Activated T-cell treated with anti-CD3 and anti-CD28 coated beads for 48 hours (primary cell): Measurements from ENCODE around the gene NCBP3.
"Not testable (repeated sequence)": the region's sequence is repeated elsewhere in the genome, so short reads cannot be mapped to it uniquely, and the experiment has no call there.

Experiments used
- DNase-seq: peaks from one replicate; pipeline ENCODE4 v3.0.0-alpha.2; 2020; ENCODE audit warnings: low read depth

The NCBP3 gene

DNA sequence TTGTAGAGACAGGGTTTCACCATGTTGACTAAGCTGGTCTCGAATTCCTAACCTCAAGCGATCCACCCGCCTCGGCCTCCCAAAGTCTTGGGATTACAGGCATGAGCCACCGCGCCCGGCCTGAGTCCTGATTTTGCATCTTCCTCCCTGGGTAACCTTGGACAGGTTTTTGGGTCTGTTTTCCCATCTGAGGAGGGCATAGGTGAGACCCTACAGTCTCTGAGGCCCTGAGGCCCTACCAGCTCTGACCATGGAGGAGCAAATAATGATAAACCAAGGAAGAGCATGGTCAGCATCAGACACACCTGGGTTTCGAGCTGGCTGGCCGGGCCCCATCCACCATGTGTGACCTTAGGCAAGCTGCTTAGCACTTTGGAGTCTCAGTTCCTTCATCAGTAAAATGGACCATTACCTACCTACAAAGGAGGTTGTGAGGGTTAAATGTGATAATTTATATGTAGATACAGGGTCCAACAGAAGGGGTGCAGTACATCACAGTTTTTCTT is 1.2 kb upstream of the NCBP3 start:
- DNase-seq = no peak

DNA sequence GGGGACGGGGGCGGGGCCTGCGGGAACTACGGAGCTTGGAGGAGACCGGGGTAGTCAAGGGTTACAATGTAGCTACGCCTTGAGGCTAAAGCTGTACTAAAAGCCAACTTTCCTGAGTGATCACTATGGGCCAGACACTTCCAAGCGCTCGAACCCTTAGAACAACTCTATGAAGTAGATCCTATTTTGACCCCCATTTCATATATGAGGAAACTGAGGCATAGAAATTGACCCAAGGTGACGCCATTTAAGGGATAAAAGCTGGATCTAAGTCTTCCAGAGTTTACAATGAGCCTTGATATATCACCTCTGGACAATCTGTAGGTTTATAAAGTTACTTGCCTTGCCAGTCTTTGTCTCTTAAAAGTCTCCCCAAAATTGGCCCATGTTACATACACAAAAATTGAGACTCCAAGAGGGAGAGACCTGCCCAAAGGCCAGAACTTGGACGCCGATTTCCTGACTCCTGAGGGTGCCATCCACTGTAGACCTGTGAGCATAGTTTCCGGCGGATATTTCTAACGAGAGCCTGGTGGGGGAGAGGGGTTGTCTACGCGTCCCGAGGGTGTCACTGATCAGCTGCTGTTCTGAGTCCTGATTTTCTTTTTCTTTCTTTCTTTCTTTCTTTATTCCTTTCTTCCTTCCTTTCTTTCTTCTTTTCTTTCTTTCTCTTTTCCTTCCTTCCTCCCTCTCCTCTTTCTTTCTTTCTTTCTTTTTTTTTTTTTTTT is 555 bp upstream of the NCBP3 start:
- DNase-seq = no peak

DNA sequence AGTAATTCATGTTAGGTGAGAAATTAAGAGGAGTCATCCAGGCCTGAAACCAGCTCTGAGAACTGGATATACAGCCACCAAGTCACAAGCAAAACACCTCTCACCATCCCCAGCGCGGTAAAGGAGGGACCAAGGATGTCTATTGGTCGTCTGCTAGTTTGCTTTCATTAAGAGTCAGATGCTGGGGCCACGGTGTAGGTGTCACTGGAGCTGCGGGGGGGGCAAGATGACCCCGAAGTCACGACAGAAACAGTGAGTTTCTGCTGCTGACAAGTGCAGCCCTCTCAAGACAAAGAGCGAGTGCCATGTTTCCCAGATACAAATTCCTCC is 790 bp downstream of the NCBP3 start:
- DNase-seq = peak; percentile 40

DNA sequence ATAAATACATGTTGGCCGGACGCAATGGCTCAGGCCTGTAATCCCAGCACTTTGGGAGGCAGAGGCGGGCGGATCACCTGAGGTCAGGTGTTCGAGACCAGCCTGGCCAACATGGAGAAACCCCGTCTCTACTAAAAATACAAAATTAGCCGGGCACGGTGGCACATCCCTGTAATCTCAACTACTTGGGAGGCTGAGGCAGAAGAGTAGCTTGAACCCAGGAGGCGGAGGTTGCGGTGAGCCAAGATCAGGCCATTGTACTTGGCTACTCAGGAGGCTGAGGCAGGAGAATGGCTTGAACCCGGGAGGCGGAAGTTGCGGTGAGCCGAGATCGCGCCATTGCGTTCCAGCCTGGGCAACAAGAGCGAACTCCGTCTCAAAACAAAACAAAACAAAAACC is 1.5 kb downstream of the NCBP3 start:
- DNase-seq = not testable (repeated sequence)

DNA sequence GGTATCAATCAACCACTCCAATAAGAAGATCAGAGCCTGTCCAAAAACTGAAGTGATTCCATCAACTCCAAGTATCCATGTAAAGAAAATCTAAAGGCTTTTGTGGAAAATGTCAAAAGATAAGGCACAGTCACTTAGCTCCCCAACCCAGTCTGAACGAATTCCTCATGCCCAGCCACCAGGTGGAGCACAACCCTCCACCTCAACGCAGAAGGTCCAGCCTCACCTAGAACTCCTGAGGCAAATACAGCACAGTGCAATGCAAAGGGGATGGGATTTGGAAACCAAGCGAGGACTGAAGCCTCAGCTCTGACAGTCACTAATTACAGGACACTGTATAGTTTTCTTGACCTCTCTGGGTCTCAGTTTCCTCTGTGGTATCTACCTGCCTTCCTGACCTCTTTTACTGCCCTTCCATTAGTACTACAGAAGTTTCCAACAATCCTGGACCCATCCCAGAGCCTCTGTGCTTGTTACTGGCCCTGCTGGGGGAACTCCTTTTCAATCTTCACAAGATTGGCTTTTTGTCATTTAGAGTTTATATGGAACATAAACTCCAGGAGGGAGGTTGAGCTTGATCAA is 2.0 kb downstream of the NCBP3 start:
- peak; percentile 36 for DNase-seq

DNA sequence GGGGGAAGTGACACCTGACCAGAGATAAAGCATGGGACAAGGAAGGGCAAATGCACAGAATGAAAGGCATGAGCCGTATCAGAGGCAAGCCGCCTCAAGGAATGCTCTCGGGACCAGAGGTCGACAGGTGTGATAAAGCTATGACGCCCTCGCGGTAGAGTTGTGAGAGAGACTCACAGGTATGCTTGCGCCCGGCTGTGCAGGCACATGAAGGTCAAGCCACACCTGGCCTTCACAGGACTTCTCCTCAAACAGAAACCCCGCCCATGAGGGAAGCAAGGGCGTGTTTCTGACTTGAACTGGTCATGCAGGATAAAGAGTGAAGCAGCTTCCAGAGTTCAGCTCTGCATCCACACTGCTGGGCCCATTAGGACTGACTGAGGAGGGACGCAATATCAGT is 7.8 kb downstream of the NCBP3 start:
- no peak for DNase-seq

DNA sequence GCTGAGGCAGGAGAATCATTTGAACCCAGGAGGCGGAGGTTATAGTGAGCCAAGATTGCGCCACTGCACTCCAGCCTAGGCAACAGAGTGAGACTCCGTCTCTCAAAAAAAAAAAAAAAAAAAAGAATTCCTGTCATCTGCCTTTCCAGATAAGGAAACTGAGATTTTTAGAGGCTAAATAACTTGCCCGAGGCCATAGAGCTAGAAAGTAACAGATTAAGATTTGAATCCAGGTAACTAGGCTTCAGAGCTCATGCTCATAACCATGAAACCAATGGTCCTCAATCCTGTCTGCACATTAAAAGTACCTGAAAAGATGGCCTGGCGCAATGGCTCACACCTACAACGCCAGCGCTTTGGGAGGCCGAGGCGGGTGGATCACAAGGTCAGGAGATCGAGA is 9.5 kb downstream of the NCBP3 start:
- no peak for DNase-seq

DNA sequence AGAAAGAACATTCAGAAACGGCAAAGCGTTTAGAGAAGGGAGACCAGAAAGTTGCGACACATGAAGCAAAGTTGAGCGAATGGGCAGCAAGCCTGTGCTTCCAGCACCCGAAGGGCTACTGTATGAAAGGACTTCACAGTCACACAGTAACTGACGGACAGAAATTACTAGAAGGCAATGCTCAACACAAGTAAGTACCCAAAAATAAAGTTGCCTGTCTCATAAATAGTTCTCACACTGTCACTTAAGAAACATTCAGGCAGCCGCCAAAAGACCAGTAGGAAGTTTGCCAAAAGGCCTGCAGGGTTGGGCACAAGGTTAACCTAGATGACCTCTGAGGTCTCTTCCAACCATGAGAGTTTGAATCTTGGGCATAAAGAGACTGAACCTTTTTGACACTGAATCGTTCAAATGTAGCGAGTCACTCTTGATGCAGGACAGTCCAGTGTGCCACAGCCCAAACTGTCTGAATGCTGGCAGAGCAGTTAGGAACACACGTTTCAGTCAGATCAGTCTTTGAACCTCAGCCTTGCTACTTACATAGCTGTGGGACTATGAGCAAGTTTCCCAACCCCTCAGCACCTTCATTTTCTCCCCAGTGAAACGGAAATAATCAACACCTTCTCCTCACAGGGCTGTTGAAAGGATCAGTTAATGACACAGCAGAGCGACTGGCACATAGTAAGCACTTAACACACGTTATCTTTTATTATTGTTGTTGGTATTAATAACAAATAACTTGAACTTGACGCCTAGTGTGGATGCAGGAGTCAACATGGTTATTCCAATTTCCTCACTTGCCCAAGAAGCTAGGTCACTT is 10.4 kb downstream of the NCBP3 start:
- DNase-seq = no peak

DNA sequence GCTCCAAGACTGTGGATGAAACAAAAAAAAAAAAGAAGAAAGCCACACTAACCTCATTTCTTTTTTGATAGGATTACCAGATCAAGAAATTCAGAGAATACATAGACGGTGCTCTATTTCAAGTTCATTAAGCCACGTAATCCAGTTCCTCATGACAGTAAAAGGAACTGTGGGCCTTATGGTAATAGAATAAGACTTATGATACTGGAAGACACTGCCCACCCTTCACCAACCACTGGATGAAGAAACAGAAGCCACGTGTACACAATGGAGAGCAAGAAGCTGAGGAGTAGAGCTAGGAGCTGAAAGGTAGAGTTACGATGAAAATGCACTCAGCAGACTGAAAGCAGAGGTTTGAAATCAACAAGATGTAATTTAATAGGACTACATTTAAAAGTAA is 11.2 kb downstream of the NCBP3 start:
- DNase-seq = no peak

DNA sequence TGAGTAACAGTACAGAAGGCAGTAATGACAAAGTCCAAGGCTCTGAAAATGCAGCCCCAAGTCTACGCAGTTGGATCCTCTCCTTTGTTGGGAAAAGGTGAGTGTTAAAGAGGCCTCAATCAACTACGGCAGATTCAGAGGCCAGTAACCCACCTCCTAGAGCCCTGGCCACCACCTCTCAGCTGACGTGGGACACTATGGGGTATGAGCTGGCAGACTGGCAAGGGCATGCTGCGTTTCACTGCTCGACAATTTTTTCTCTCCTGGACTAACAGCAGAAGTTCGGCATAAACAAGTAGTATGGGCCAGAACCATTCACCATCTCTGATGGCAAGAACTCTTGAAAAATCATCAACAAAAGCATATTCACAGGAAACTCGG is 17.2 kb downstream of the NCBP3 start:
- no peak for DNase-seq

DNA sequence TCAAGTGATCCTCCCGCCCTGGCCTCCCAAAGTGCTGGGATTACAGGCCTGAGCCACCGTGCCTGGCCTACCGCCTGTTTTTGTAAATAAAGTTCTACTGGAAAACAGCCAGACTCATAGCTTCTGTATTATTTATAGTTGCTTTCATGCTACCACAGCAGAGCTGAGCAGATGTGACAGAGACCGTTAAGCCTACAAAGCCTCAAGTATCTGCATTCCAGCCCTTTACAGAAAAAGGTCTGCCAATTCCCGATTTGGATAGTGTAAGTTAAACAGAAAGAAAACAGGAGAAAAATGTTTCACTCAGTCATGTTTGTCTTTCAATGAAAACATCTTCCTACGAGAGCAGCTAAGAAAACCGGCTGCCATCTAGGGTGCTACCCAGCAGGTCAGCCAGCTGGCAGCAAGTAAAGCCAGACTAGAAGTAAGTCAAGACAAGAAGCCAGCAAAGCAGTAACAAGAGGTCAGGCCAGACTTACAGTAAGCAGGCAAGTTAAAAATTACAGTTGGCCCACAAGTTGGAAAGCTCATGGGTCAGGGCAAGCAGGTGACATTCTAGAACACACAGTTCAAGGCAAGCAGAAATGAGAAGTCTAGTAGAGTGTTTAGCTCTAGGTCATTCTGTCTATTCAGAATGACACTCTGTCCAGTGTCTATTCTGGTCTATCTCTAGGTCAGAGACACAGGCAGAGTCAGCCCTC is 17.7 kb downstream of the NCBP3 start:
- no peak for DNase-seq

DNA sequence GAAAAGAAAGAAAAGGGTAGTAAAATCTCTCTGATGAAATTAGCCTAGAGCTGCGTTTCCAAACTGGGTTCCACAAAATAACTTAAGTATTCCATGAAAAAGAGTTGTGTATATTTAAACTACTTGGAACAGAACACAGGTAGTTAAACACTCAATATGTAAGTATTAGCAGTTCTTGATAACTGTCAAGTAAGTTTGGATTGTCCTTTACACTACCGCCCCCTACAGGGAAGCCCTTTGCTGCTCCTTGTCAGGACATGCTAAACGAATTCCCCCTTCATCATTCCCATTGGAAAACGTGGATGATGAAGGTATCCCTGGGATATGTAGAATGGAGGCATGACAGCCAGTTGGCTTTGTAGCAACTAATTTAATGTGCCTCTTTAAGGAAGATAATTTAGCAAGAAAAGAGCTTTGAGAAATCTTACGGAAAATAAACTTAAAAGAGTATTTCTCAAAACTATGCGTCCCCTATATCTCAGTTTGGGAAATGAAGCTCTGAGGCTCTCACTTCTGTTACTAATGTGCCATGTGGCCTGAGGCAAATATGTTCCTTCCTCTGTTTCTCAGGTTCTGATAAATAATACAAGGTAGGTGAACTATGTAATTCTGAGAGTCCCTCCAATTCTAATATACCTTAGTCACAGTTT is 18.8 kb downstream of the NCBP3 start:
- DNase-seq = peak; percentile 35

DNA sequence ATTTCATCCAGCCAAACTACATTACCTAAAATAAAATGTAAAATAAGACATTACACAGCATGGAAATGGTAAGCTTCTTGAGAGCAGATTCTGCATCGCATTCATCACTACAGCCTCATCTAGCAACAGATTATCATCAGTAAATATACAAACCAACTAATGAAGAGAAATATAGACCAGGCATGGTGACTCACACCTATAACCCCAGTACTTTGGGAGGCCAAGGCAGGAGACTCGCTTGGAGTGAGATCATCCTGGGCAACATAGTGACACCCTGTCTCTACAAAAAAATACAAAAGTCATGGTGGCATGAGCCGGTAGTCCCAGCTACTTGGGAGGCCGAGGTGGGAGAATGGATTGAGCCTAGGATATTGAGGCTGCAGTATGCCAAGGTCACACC is 19.9 kb downstream of the NCBP3 start:
- DNase-seq = no peak

DNA sequence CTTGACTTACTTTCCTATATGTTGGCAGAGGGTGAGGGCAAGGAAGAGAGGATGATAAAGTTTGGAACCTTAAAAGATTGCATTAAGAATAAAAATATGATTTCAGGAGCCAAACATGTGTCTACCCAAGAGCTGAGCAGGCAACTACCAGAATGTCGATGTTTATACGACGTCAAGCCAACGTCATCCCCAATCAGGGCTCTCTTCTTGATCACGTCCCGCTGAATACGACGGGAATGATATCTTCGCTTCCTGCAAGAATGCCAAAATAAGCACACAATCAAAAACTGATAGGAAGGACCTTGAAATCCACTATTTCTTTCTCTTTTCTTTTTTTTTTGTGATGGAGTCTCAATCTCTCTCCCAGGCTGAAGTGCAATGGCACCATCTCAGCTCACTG is 24.9 kb downstream of the NCBP3 start:
- DNase-seq = no peak

DNA sequence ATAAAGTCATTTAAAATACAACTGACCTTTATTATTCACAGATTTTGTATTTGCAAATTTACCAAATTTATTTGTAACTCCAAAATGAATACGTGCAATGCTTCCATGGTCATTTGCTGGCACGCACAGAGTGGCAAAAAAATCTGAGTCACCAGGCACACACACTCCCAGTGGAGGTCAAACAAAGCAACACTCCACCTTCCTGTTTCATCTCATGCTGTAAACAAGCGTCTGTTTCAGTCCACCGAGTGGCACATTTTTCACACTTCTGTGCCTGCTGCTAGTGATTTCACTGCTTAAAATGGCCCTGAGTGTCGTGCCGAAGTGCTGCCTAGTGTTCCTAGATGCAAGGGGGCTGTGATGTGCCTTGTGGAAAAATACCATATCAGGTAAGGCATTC is 27.3 kb downstream of the NCBP3 start:
- no peak for DNase-seq

DNA sequence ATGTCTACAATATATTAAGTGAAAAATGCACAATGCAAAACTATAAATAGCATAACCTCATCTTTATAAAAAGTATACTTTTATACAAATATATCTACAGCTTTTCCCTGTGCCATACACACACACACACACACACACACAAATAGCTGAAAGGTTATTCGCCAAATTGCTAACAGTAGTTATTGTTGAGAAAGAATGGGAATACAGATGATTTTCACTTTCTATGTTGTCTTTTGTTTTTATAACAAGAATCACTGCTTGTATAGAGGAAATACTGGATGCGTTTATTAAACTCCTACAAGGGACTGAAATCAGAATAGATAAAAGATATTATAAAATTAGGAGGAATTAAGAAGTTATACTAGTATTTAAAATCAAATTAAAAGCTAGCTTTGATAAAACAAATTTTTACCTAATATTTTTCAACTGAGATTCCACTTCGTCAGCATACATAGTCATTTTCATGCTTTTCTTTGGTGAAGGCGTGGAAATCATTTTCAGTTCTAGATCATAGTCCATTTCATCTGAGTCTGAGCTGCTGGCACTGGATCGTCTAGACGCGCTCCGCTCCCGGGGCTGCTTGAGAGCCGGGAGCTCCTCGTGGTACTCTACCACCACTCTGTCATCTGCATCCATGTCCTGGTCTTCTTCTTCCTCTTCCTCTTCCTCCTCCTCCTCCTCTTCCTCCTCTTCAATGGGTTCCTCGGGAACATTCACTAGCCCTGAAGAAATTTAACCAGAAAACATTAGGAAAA is 28.0 kb downstream of the NCBP3 start:
- no peak for DNase-seq

DNA sequence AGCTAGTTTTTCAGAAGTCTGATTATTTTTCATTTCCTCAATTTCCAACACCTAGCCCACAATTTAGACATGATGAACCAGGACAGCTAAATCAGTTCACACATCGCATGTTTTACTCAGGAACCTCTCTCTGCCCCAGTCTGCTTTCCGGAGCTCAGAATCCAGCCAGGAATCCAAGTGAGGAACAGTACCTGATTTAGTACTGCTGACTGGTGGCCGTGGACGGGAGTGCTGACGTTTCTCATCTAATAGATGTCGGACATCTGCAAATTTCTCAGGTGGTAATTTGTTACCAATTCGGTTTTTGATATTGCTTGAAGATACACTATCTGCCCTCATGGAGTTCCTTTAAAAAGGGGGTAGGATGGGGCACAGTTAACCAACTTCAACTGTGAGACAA is 30.1 kb downstream of the NCBP3 start:
- DNase-seq = no peak

DNA sequence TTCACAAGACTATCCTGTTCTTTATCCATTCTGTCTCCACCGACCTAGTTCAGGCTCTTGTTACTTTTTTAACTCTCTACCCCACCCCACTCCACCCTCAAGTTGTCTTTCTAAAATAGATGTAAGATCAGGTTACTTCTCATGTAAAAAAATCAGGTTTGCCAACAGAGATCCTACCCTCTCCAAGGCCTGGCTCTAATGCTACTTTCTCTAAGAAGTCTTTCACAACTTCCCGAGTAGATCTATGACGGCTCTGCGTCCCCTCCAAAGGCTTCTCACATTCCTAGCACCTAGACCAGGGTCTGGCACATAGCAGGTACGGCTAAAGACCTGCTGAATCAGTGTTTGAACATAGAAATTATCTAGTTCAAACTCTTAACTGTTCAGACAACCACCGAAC is 30.9 kb downstream of the NCBP3 start:
- DNase-seq = no peak

DNA sequence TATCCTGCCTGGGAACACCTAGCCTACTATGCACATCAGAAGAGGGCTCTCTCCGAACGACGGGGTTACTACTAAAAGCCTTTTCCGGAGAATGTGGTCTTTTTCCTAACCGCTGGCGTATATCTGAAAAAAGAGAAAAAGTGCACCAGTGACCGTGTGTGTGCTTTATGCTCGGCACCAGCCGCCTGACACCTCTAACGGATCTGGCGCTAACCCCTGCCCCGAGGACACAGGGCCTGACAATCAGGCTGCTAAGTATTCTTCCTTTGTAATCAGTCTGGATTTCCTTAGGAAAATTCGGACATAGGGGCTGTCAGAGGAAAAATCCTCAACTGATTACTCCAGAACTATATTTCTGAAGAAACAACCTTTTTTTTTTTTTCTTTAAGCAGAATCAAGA is 31.7 kb downstream of the NCBP3 start:
- DNase-seq = no peak

DNA sequence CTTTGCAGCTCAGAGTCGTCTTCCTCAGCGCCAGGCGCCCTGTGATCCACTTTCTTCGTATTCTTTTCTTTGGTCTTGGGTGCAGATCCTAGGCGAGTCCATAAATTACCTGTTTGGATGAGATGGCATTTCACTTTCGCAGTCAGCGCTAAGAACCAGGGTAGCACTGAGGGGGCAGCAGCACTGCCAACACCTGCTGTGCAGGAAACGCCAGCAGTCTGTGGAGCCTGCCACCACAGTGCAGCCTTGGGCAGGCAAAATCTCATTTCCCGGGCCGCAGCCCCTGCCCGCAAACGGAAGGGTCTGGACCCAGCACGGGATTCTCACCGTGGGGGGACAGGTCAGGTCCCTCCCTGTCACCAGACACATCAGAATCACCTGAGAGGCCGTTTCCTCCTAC is 32.9 kb downstream of the NCBP3 start:
- DNase-seq = no peak

DNA sequence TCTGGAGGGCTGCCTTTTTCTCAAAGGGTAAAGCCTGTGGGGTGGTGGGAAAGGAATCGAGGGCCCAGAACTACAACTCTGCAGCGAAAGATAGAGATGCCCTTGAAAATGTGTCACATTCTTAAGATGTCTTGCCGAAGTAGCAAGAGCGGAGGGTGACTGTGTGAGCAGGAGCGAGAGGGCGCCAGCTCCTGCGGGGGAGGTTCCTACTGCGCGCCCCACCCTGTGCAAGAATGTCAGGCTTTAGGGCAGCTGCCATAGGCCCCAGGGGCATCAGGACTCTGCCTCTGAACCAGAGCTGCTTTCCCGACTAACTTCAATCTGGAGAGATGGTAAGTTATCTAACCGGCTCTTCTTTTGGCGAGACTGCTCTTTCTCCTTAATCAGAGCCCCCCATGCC is 33.3 kb downstream of the NCBP3 start:
- DNase-seq = no peak
